Measurements from ENCODE around the gene ABHD8. TPM values are rescaled to one million over a fixed set of nuclear protein-coding genes. Genes with fewer than 3 reads are reported as not detected.

Gene ABHD8
- total and polyA plus RNA-seq, 2 of the 13 experiments (the other 11 are each of a cell fraction or from before 2014, with no cell fraction given), result 6.3 to 7.2 TPM

GRCh38 chr19:17243211-17243829 lies 59.9 kb downstream of the ABHD8 start (continued):
- TF ChIP-seq ZZZ3 (CRISPR knock-in tag; IDR thresholded peaks at IDR 0.05; ENCODE audit: borderline replicate concordance) (no peak), ZNF331 (CRISPR knock-in tag; IDR thresholded peaks at IDR 0.05) (no peak), SKI (IDR thresholded peaks at IDR 0.05; ENCODE audit: partially characterized antibody) (peak; percentile 13), NKX3-1 (CRISPR knock-in tag; IDR thresholded peaks at IDR 0.05) (no peak), CHCHD3 (CRISPR knock-in tag; IDR thresholded peaks at IDR 0.05) (no peak), NCOA5 (CRISPR knock-in tag; IDR thresholded peaks at IDR 0.05) (no peak), BCL6 (CRISPR knock-in tag; IDR thresholded peaks at IDR 0.05) (0 out of 2 replicates have a peak, but pooled peaks have one; percentile 17), ZSCAN22 (CRISPR knock-in tag; IDR thresholded peaks at IDR 0.05) (no peak), ZNF784 (CRISPR knock-in tag; IDR thresholded peaks at IDR 0.05; ENCODE audit: borderline replicate concordance) (no peak), THAP8 (CRISPR knock-in tag; IDR thresholded peaks at IDR 0.05; ENCODE audit: borderline replicate concordance) (no peak), NFYB (CRISPR knock-in tag; IDR thresholded peaks at IDR 0.05) (no peak), MEIS1 (CRISPR knock-in tag; IDR thresholded peaks at IDR 0.05; ENCODE audit: borderline replicate concordance) (no peak), IKZF4 (CRISPR knock-in tag; IDR thresholded peaks at IDR 0.05; ENCODE audit: borderline replicate concordance, low read depth, not compliant biosample characterization) (no peak), E2F1 (CRISPR knock-in tag; IDR thresholded peaks at IDR 0.05) (no peak), PRMT3 (CRISPR knock-in tag; IDR thresholded peaks at IDR 0.05; ENCODE audit: borderline replicate concordance, low read depth) (no peak), HOXA3 (CRISPR knock-in tag; IDR thresholded peaks at IDR 0.05) (peak; percentile 45; the same call in 1 of the 2 replicates), DNMT1 (CRISPR knock-in tag; IDR thresholded peaks at IDR 0.05) (no peak), ZNF850 (CRISPR knock-in tag; conservative IDR thresholded peaks at IDR 0.05) (no peak), TARDBP (CRISPR knock-in tag; IDR thresholded peaks at IDR 0.05) (0 out of 2 replicates have a peak, but pooled peaks have one; percentile 13), ZNF263 (CRISPR knock-in tag; IDR thresholded peaks at IDR 0.05) (peak; percentile 56; the same call in 1 of the 2 replicates), GFI1 (CRISPR knock-in tag; IDR thresholded peaks at IDR 0.05; ENCODE audit: borderline replicate concordance) (no peak), ISX (CRISPR knock-in tag; conservative IDR thresholded peaks at IDR 0.05) (no peak), MTERF4 (CRISPR knock-in tag; IDR thresholded peaks at IDR 0.05) (no peak), CTCF (CRISPR knock-in tag; IDR thresholded peaks at IDR 0.05) (no peak), ZNF556 (CRISPR knock-in tag; IDR thresholded peaks at IDR 0.05; ENCODE audit: borderline replicate concordance) (no peak), ZSCAN9 (CRISPR knock-in tag; IDR thresholded peaks at IDR 0.05; ENCODE audit: borderline replicate concordance) (no peak)
